Activated T-helper 1 cell treated with anti-CD3 and anti-CD28 coated beads, Interleukin-12 subunit alpha, Interleukin-12 subunit beta, Interleukin-2, Interleukin-4 antibody, amounts not matched to agents 30 ng/mL and 10 ng/mL and 1 ng/mL, durations not matched to agents 14 hours and 24 hours and 36 hours (primary cell): ENCODE results near the gene PHLPP1. TPM values are rescaled to one million over a fixed set of nuclear protein-coding genes. Genes with fewer than 3 reads are reported as not detected.
"Not testable (repeated sequence)": the region's sequence is repeated elsewhere in the genome, so short reads cannot be mapped to it uniquely, and the experiment has no call there.

Experiments used
- DNase-seq: peaks from one replicate; pipeline ENCODE4 v3.0.0; 2021; ENCODE audit warnings: low spot score
- H3K27ac Mint-ChIP-seq: one replicate; pipeline ENCODE4 v1.8.0; 2021; ENCODE audit warnings: mild to moderate bottlenecking, mixed read lengths
- H3K27me3 Mint-ChIP-seq: one replicate; pipeline ENCODE4 v1.8.0; 2022; ENCODE audit warnings: mild to moderate bottlenecking, moderate library complexity, mixed read lengths; ENCODE audit not compliant: insufficient read depth
- H3K36me3 Mint-ChIP-seq: one replicate; pipeline ENCODE4 v1.8.0; 2021; ENCODE audit warnings: low read depth, mixed read lengths
- H3K4me1 Mint-ChIP-seq: one replicate; pipeline ENCODE4 v1.8.0; 2021; ENCODE audit warnings: low read depth, mixed read lengths
- H3K4me3 Mint-ChIP-seq: one replicate; pipeline ENCODE4 v1.8.0; 2021; ENCODE audit warnings: mild to moderate bottlenecking, moderate library complexity, mixed read lengths
- H3K9me3 Mint-ChIP-seq: one replicate; pipeline ENCODE4 v1.8.0; 2021; ENCODE audit warnings: mixed read lengths
- intact Hi-C: fragments of 100-400 bp; cut with micrococcal nuclease; formaldehyde crosslinking; loops from one replicate; pipeline ENCODE4 v1.15.1; 2024
- total RNA-seq: library from RNA; stranded (reverse); gene quantifications from 2 replicates; pipeline ENCODE4 v1.2.3, GENCODE V29; 2022

The PHLPP1 gene
- 14.1 and 14.4 TPM in 2 replicates for total RNA-seq

DNA sequence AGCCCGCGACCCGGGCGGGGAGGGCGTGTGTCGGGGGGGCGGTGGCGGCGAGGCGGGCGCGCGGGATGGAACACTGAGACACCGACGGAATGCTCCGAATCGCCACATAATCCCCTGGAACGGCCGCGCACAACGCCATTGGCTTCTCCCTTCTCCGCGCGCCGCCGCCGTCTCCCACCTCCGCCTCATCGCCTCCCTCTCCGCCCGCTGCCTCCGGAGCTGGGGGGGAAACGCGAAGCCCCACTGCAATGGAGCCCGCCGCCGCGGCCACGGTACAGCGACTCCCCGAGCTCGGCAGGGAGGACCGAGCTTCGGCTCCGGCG lies at the start of gene PHLPP1:
TSS of gene PHLPP1 (plus strand) at position 106 of the 323 bp plus-strand sequence. CDS start at position 249, 143 bp downstream.
- peaks cover 23% of the 10 kb centered on the region for H3K27me3 Mint-ChIP-seq
- intact Hi-C loops = loop anchor here (1.0 to 10.0 kb wide), 16 partner anchors 69 to 1255 kb away; partner anchors contain the start of genes HMSD, KDSR, PIGN and RELCH
- H3K9me3 Mint-ChIP-seq = no peaks in the 10 kb centered on the region
- DNase-seq = no peak
- peak within 1 kb of the TSS; percentile 87 for H3K4me3 Mint-ChIP-seq
- H3K27ac Mint-ChIP-seq = peak within 1 kb of the TSS; percentile 85
- H3K4me1 Mint-ChIP-seq = peaks cover 40% of the 10 kb centered on the region
- peaks cover 2% of the 10 kb centered on the region for H3K36me3 Mint-ChIP-seq

DNA sequence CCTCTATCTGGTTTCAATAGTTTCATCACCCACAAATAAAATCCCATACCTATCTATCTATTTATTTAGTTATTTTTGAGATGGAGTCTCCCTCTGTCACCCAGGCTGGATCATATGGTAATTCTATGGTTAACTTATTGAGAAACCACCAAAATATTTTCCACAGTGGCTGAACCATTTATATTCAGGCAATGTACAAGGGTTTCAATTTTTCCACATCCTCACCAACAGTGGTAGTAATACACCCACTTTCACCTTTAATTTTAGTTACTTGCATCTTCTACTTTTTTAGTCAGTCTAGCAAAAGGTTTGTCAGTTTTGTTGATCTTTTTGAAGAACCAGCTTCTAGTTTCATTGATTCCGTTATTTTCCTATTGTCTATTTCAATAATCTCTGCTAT lies 46.1 kb upstream of the PHLPP1 start:
- no peak overlapping the region for H3K4me3 Mint-ChIP-seq
- peaks cover 3% of the 10 kb centered on the region for H3K27me3 Mint-ChIP-seq
- no peaks in the 10 kb centered on the region for H3K36me3 Mint-ChIP-seq
- no peak for DNase-seq
- peak overlapping the region; percentile 25 for H3K27ac Mint-ChIP-seq
- peaks cover 6% of the 10 kb centered on the region for H3K9me3 Mint-ChIP-seq
- H3K4me1 Mint-ChIP-seq = peaks cover 12% of the 10 kb centered on the region
- intact Hi-C loops = no loop called here

DNA sequence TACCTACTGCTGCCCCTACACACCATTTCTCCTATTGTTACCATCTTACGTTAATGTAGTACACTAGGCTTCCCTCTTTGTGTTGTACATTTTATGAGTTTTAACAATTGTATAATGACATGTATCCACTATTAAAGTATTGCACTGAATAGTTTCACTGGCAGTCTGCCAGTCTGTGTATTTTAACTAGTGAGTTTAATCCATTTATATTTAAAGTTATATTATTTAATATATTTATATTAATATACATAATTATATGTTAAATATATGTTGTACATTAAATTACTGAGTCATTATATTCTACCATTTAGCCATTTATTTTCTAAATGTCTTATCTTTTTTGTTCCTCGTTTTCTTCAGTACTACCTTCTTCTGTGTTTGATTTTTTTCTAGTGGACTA lies 44.8 kb upstream of the PHLPP1 start:
- no peak overlapping the region for H3K27ac Mint-ChIP-seq
- no peaks in the 10 kb centered on the region for H3K36me3 Mint-ChIP-seq
- no peak overlapping the region for H3K4me3 Mint-ChIP-seq
- DNase-seq = no peak
- peaks cover 3% of the 10 kb centered on the region for H3K27me3 Mint-ChIP-seq
- intact Hi-C loops = no loop called here
- H3K9me3 Mint-ChIP-seq = peaks cover 16% of the 10 kb centered on the region
- H3K4me1 Mint-ChIP-seq = peaks cover 10% of the 10 kb centered on the region

DNA sequence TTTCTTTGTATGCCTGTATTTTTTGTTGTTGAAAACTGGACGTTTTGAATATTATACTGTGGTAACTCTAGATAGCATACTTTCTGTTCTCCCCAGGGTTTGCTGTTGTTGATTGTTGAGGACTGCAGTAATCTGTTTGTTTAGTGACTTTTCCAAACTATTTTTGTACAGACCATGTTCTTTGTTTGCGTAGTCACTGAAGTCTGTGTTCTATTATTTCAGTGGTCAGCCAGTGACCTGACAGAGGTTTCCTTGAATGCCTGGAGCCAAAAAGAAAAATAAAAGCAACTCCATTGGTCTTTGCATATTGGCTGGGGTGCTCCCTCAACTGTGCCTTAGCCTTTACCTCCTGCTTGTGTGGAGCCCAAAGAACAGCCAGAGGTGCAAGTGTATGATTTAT lies 42.7 kb upstream of the PHLPP1 start:
- Mint-ChIP-seq H3K9me3 (peaks cover 17% of the 10 kb centered on the region), H3K27ac (no peak overlapping the region), H3K4me3 (no peak overlapping the region), H3K36me3 (no peaks in the 10 kb centered on the region), H3K4me1 (peaks cover 10% of the 10 kb centered on the region), H3K27me3 (peaks cover 8% of the 10 kb centered on the region)
- DNase-seq = no peak
- intact Hi-C loops = no loop called here

DNA sequence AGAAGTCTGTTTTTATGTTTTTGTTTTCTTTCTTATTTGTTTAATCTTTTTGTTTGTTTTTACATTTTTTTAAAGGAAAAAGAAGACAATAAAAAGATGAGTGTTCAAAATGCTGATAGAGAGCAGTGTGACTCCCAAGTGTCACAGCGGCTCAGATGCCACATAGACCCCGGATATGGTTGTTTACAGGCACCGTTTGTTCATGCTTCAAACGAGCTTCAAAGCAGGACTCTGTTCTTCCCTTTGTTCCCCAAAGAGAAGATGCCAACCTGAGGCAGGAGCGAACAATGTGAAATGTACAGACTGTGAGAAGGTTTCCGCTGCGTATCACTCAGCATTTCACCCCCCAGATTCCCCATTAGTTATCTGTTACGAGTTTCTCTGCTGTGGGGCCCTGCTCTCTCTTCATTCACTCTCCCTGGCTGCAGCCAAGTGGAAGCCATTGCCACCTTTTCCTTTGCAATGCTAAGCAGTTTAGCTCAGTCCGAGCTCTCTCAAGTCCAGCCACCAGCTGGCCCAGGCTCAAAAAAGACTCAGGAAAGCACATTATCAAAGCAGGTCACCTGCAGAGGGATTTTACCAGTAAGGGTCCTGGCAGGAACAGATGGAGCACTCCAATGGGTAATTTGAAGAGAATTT lies 36.4 kb upstream of the PHLPP1 start:
- Mint-ChIP-seq H3K4me1 (no peaks in the 10 kb centered on the region), H3K36me3 (no peaks in the 10 kb centered on the region), H3K4me3 (no peak overlapping the region), H3K27me3 (peaks cover 11% of the 10 kb centered on the region), H3K9me3 (peaks cover 11% of the 10 kb centered on the region), H3K27ac (no peak overlapping the region)
- intact Hi-C loops = no loop called here
- DNase-seq = no peak

DNA sequence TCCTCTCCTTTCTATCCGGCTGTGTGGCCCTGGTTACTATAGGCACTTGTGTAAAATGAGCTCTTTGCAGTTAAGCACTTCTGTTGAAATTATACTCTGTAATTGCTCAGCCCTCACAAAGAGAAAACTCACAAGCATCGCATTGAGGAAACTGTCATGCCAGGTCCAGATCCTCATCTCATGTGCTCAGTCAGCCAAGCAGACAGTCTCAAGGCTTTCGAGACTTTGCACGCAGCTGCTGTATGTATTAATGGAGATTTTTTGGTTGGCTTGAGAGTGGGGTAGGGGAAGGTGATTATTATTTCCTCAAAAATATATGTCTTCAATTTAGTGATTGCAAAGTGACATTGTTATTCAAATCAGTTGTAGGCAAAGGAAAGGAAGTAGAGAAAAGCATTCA lies 33.0 kb upstream of the PHLPP1 start:
- Mint-ChIP-seq H3K36me3 (no peaks in the 10 kb centered on the region), H3K4me3 (no peak overlapping the region), H3K27me3 (peaks cover 7% of the 10 kb centered on the region), H3K4me1 (no peaks in the 10 kb centered on the region), H3K9me3 (peaks cover 11% of the 10 kb centered on the region), H3K27ac (no peak overlapping the region)
- DNase-seq = no peak
- intact Hi-C loops = no loop called here

DNA sequence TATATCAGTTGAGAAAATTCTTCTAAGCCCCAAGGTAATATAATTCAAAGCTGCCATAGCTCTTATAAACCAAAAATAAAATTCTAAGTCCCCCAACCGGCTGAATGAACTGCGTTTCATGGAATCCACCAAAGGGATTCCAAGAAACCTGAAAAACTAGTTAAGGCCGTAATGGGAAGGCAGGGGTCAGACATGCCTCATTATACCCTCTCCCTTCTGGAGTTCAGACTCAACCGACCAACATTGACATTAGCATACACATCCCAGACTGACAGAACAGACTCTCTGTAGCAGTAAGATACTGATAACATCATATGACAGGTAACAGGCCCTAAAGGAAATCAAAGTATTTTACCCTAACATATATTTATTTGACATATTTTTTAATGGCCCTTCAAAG lies 31.4 kb upstream of the PHLPP1 start:
- H3K27ac Mint-ChIP-seq = no peak overlapping the region
- no peak overlapping the region for H3K4me3 Mint-ChIP-seq
- no peaks in the 10 kb centered on the region for H3K36me3 Mint-ChIP-seq
- peaks cover 21% of the 10 kb centered on the region for H3K9me3 Mint-ChIP-seq
- H3K4me1 Mint-ChIP-seq = no peaks in the 10 kb centered on the region
- intact Hi-C loops = no loop called here
- peaks cover 5% of the 10 kb centered on the region for H3K27me3 Mint-ChIP-seq
- DNase-seq = no peak

DNA sequence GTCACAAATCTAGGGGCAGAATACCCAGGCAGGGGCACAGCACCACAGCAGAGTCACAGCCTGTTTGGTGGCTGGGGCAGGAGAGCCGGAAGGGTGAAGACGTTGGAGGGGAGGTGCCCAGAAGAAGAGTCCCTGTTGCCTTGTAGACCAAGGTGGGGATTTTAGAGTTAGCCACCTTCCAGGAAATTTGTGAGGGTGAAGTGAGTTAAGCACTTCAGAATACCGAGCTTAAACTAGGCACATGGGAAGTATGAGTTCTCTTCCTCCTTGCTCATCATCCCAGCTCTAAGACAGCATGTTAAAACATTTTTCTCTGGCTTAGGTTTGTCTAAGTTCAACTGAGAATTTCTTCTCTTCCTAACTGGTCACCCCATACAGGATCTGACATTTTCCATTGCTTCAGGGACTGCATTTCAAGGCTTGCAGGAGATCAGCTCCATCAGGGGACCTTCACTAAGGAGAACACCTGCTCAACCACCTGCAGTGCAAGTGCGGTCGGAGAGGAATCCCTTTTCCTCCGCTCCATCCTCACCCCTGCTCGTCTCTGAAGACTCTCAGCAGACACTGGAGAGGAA lies 26.5 kb upstream of the PHLPP1 start:
- peaks cover 2% of the 10 kb centered on the region for H3K27me3 Mint-ChIP-seq
- H3K36me3 Mint-ChIP-seq = peaks cover 3% of the 10 kb centered on the region
- H3K4me1 Mint-ChIP-seq = no peaks in the 10 kb centered on the region
- no peak for DNase-seq
- H3K9me3 Mint-ChIP-seq = peaks cover 46% of the 10 kb centered on the region
- intact Hi-C loops = no loop called here
- no peak overlapping the region for H3K27ac Mint-ChIP-seq
- H3K4me3 Mint-ChIP-seq = no peak overlapping the region

DNA sequence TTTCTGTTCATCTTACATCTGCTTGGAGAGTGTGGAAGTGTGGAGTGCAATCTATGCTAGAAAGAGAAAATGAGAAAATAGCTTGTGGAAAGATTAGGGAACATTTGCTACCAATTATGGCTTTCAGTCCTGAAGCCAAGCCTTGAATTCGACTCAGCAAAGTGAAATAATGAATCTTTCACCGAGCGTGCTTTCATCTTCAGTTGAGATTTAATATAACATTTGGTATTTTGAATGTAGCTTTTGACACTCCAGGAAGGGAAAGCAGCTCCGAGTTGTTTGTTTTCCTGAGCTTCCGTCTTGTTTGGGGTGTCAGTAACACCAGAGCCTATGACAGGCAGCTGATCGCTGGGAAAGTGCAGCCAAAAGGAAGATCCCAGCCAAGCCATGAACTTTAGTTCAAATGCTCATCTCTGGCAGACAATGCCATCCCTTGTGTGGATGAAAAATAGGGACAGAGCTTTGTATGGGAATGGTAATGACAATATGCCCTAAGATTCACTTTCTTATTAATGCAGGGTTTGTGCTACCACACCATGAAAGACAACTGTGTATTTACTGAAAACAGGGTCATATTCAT lies 25.0 kb upstream of the PHLPP1 start:
- Mint-ChIP-seq H3K36me3 (peaks cover 3% of the 10 kb centered on the region), H3K4me3 (no peak overlapping the region), H3K9me3 (peaks cover 46% of the 10 kb centered on the region), H3K4me1 (no peaks in the 10 kb centered on the region), H3K27ac (no peak overlapping the region), H3K27me3 (peaks cover 2% of the 10 kb centered on the region)
- DNase-seq = no peak
- intact Hi-C loops = no loop called here

DNA sequence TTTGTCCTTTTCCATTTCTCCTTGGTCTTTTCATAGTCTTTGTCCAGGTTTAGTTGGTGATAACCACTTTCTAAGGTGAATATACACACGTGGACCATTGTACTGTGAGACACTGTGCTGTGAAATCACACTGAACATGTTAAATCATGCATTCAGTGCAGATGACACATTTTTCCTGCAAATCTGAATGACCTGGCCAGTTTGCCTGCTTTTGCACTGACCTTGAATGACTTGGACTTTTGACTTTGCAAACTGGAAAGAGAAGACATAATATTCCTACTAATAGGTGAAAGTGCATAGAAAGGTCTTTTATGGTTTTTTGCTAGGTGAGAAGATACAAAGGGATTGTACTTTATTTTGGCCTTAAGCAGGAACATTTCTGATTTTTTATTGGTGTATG lies 21.7 kb upstream of the PHLPP1 start:
- Mint-ChIP-seq H3K4me3 (no peak overlapping the region), H3K9me3 (peaks cover 28% of the 10 kb centered on the region), H3K27ac (no peak overlapping the region), H3K36me3 (peaks cover 3% of the 10 kb centered on the region), H3K27me3 (peaks cover 13% of the 10 kb centered on the region), H3K4me1 (no peaks in the 10 kb centered on the region)
- no peak for DNase-seq
- intact Hi-C loops = no loop called here

DNA sequence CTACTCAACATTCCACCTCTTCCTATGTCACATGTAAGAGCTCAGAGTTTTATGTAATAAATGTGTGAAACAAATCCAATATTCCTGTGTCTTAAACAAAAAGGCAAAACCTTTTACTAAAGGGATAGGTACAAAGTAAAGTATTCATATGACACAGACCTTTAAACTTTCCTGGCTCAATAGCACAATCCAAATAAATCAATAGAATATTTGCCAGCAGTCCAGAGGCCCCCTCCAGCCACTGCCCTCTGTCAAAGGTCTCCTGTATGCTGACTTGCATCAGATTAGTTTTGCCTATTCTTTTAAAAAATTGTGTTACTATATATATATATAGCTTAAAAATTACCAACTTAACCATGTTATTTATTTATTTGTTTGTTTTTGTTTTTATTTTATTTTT lies 17.7 kb upstream of the PHLPP1 start:
- Mint-ChIP-seq H3K27me3 (peaks cover 16% of the 10 kb centered on the region), H3K4me1 (no peaks in the 10 kb centered on the region), H3K36me3 (no peaks in the 10 kb centered on the region), H3K4me3 (no peak overlapping the region), H3K9me3 (no peaks in the 10 kb centered on the region), H3K27ac (no peak overlapping the region)
- intact Hi-C loops = no loop called here
- DNase-seq = no peak

DNA sequence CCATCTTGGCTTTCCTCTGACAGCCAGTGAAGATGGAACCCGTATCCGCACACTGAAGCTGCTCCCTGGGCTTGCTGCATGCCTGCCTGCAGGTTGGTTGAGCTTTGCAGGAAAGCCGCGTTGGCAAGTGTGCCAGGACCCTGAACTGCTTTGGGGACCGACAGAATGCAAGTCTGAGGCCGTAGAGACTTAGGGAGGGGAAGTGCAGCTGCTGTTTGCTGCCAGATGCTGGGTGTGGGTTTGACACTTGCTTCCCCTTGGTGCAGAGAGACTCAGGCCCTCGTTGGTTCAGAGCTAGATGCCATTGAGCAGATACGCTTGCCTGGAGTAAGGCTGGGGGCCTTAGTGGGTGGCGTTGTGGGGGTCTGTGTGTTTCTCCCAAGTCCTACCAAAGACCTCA lies 13.1 kb upstream of the PHLPP1 start:
- Mint-ChIP-seq H3K36me3 (no peaks in the 10 kb centered on the region), H3K4me3 (no peak overlapping the region), H3K9me3 (no peaks in the 10 kb centered on the region), H3K4me1 (no peaks in the 10 kb centered on the region), H3K27me3 (peaks cover 18% of the 10 kb centered on the region), H3K27ac (no peak overlapping the region)
- intact Hi-C loops = no loop called here
- DNase-seq = no peak

DNA sequence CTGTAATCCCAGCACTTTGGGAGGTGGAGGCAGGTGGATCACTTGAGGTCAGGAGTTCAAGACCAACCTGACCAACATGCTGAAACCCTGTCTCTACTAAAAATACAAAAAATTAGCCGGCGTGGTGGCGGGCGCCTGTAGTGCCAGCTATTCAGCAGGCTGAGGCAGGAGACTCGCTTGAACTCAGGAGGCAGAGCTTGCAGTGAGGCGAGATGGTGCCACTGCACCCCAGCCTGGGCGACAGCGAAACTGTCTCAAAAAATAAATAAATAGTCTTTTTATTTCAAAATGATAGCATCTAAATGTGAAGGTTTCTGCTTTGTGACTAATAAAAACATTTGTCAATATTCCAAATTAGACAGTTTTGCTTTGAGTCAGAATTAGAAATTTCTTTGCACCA lies 8.5 kb upstream of the PHLPP1 start:
- H3K27me3 Mint-ChIP-seq, H3K36me3 Mint-ChIP-seq, H3K4me1 Mint-ChIP-seq, H3K27ac Mint-ChIP-seq, H3K4me3 Mint-ChIP-seq, H3K9me3 Mint-ChIP-seq, DNase-seq, intact Hi-C loops: not testable (repeated sequence)
